Effector CD8-positive, alpha-beta T cell (primary cell): ENCODE measurements around the gene DHTKD1.
"Not testable (repeated sequence)": the region's sequence is repeated elsewhere in the genome, so short reads cannot be mapped to it uniquely, and the experiment has no call there.

Experiments
- DNase-seq: peaks from one replicate; lab custom pipeline; 2025; lab: John Stamatoyannopoulos, UW

The DHTKD1 gene

GRCh38 chr10:12150163-12150562 lies 81.4 kb downstream of the DHTKD1 start:
- DNase-seq = no peak

- no peak for DNase-seq
Measured at GRCh38 chr10:12154516-12154915, 85.8 kb downstream of the DHTKD1 start.

- no peak for DNase-seq
Measured at GRCh38 chr10:12156367-12157123, 87.8 kb downstream of the DHTKD1 start.

- DNase-seq = no peak
Measured at GRCh38 chr10:12158111-12158510, 89.4 kb downstream of the DHTKD1 start.

GRCh38 chr10:12160664-12161063 lies 91.9 kb downstream of the DHTKD1 start:
- DNase-seq = no peak

GRCh38 chr10:12162927-12163326 lies 94.2 kb downstream of the DHTKD1 start:
- no peak for DNase-seq

- DNase-seq = no peak
Measured at GRCh38 chr10:12164085-12164484, 95.3 kb downstream of the DHTKD1 start.

GRCh38 chr10:12165036-12165435 lies 96.3 kb downstream of the DHTKD1 start:
- DNase-seq = no peak

- DNase-seq = no peak
Measured at GRCh38 chr10:12165999-12166775, 97.4 kb downstream of the DHTKD1 start.

GRCh38 chr10:12171512-12171911 lies 102.8 kb downstream of the DHTKD1 start:
- not testable (repeated sequence) for DNase-seq
